Right lobe of liver (tissue), 4 donors: ENCODE results near the gene ZNF124.
A peak's percentile ranks its signal among the peaks of the same experiment; 100 is the strongest.

Experiments used
- POLR2A ChIP-seq: fragments of 450-650 bp; IDR thresholded peaks from one replicate; pipeline ENCODE4 v1.6.1; 2017; ENCODE audit warnings: antibody characterized with exemption, mild to moderate bottlenecking
- TF ChIP-seq, protein P1 (sequence below), 4 donors: fragments of 200-600 bp in 3 of 4; fragments of 450-650 bp in 1 of 4; IDR thresholded peaks; one replicate each; pipeline versions ENCODE4 v1.5.1 to v1.8.0; 2016 to 2022; ENCODE audit warnings: antibody characterized with exemption in 4 of 4, mild to moderate bottlenecking in 2 of 4
- donor health status: DM: no; HTN: no; CAD: no.
- donor health status: DM: no; HTN: no; CAD: no.
- donor health status: DM: no; HTN: yes; CAD: no.

- TF ChIP-seq, protein P1, sequence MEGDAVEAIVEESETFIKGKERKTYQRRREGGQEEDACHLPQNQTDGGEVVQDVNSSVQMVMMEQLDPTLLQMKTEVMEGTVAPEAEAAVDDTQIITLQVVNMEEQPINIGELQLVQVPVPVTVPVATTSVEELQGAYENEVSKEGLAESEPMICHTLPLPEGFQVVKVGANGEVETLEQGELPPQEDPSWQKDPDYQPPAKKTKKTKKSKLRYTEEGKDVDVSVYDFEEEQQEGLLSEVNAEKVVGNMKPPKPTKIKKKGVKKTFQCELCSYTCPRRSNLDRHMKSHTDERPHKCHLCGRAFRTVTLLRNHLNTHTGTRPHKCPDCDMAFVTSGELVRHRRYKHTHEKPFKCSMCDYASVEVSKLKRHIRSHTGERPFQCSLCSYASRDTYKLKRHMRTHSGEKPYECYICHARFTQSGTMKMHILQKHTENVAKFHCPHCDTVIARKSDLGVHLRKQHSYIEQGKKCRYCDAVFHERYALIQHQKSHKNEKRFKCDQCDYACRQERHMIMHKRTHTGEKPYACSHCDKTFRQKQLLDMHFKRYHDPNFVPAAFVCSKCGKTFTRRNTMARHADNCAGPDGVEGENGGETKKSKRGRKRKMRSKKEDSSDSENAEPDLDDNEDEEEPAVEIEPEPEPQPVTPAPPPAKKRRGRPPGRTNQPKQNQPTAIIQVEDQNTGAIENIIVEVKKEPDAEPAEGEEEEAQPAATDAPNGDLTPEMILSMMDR (IDR thresholded peaks at IDR 0.05): no peak
- TF ChIP-seq POLR2A: peak; percentile 84
Measured at GRCh38 chr1:247111700-247112478, 59.9 kb downstream of the ZNF124 start.
